IPS-11a (cell line): Measurements from ENCODE around the gene GCNT2.
"Not testable (repeated sequence)": the region's sequence is repeated elsewhere in the genome, so short reads cannot be mapped to it uniquely, and the experiment has no call there.

Experiments
- H3K4me3 ChIP-seq: one replicate; pipeline ENCODE4 v1.5.1; 2013; ENCODE audit warnings: low read depth, low read length, control low read depth

GCNT2 gene

DNA sequence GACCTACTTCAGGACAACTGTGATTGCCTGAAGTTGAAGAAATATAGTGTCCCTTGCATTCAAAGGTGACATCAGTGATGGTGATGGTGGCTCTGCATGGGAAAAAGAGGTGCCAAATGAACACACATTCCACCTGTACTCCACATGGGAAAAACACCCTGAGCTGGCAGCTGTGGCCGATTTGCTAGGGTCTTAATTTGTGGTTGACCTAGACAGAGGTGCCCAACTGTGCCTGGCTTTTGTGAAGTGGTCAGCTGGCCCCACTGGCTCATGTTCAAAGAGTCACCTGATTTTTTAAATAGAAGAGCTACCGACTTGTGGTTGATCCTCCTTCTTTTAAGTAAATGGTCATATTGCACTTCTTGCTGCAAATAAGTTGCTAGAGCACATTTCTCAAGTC lies 7.6 kb upstream of the GCNT2 start:
- H3K4me3 ChIP-seq, result no peak overlapping the region

DNA sequence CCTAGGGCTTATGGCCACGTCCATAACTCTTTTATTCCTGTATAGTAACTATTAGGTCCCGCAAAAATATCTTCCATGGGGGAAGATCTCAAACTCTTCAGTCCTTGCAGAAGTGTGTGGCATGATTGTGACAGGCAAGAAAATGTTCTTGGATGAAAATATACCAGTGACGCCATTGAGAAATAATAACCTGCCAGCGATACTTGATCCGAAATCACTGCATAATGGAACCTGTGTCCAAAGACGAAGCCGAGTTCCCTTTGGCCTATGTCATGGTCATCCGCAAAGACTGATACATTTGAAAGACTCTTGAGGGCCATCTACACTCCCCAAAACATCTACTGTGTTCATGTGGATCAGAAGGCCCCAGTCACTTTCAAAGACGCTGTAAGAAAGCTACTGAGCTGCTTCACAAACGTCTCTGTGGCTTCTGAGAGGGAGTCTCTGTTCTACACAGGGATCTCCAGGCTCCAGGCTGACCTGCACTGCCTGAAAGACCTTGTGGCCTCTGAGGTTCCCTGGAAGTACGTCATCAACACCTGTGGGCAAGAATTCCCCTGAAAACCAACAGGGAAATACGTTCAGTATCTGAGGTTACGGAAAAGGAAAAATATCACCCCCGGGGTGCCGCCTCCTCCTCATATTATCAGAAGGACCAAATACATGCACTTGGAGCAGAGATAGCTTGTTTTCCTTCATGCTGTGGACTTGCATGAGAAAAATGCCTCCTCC lies 6.9 kb upstream of the GCNT2 start:
- no peak overlapping the region for H3K4me3 ChIP-seq

DNA sequence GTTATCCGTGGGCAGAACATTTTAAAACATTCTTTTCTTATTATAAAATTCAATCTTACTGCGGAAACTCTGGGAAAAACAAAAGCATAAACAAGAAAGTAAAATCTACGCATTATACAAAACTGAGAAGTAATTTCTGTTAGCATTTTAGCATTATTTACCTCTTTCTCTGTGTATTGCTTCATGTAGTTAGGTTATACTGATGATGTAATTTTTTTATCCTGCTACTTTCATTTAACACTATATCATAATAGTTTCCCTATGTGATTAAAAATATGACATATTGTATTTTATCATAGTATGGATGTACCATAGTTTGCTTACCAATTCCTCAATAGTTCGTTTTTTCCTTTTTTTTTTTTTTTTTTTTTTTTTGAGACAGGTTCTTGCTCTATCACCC lies 4.2 kb upstream of the GCNT2 start:
- no peak overlapping the region for H3K4me3 ChIP-seq

DNA sequence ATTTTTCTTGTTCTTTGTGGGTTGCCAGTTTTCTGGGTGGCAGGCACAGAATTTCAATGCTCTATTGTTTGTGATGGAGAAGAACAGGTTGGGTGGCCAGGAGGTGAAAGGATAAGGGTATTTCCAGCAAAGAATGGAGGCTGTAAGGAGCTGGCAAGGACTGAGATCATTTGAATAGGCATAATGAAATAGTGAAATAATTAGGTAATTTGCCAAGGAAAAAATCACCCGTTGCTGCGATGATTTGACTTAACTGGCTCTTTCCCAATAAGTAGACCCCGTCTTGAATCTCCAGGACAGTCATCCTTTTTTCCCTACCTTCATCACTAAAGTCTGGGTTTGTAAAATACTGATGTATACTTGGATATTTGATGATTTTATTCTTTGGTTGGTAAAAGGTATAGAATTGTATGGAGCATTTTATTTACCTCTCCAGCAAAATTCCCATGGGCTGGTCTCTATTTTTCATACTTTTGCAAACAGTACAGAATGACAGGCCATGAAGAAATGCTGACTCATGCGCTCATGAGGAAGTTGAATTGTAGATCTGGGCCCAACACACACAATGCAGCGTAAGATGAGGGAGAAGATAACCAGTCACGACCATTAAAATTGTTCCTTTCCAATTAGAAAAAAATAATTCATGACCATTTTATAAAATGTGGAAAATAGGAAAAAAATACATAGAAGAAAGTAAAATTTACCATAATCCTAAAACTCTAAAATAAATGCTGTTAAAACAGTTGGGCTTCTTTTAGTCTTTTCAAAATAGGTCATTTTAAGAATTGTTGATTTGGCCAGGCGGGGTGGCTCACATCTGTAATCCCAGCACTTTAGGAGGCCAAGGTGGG lies 2.4 kb upstream of the GCNT2 start:
- H3K4me3 ChIP-seq, result no peak overlapping the region

DNA sequence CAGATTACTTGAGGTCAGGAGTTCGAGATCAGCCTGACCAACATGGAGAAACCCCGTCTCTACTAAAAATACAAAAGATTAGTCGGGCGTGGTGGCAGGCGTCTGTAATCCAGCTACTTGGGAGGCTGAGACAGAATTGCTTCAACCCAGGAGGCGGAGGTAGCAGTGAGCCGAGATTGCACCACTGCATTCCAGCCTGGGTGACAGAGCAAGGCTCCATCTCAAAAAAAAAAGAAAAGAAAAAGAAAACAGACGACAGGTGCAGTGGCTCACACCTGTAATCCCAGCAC lies 1.8 kb upstream of the GCNT2 start:
- H3K4me3 ChIP-seq, result not testable (repeated sequence)

DNA sequence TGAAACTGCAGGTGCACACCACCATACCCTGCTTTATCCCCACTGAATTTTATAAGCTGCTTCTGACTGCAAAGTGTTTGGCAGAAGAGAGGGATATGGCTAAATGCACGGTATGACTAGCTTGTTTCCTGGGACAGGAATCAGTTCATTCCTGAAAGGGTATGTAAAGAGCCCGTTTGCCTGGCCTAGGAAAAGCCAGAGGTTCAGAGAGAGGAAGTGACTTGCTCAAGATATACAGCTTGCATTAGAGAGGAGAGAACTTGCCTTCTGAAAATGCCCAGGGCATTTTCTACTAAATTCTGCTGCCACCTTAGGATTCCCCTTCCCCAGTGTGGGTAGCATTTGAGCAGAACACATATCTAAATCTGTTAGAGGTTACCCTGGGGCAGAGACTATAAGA lies 683 bp upstream of the GCNT2 start:
- H3K4me3 ChIP-seq, result no peak overlapping the region

DNA sequence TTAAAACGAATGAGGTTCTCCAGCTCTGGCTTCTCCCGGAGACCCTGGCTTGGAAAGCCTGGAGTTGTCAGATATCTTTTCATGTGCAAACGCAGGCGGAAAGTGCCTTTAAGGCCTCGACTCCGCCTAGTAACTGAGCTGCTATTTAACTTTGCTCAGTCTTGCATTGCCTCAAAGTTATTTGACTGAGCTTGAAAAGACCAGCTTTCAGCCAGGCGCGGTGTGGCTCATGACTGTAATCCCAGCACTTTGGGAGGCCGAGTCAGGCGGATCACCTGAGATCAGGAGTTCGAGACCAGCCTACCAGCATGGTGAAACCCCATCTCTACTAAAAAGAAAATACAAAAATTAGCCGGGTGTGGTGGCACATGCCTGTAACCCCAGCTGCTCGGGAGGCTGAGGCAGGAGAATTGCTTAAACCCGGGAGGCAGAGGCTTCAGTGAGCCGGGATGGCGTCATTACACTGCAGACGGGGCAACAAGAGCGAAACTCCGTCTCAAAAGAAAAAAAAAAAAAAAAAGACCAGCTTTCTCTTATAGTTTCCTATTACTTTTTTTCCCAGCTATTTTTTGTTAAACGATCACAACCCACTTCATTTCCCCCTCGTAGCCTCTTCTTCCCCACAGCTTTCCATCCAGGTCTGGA lies 1.9 kb downstream of the GCNT2 start:
- no peak overlapping the region for H3K4me3 ChIP-seq

DNA sequence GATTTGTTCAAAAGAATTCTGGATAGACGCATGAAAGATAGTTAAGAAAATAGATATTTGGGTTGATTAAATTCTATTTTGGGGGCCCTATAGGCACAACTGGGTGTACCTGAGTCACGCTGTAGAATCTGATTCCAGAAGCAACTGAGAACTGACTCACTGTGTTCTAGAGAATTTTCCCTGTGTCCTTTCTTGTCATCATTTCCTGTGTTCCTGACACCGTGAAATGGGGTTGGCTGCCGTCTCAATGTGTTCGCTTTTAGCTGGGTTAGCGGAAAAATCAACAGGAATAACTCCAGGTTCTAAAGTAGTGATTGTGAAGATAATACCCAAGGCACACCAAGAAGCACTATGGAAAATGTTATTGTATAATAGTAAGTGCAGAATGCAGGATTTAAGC lies 5.0 kb downstream of the GCNT2 start:
- no peak overlapping the region for H3K4me3 ChIP-seq

DNA sequence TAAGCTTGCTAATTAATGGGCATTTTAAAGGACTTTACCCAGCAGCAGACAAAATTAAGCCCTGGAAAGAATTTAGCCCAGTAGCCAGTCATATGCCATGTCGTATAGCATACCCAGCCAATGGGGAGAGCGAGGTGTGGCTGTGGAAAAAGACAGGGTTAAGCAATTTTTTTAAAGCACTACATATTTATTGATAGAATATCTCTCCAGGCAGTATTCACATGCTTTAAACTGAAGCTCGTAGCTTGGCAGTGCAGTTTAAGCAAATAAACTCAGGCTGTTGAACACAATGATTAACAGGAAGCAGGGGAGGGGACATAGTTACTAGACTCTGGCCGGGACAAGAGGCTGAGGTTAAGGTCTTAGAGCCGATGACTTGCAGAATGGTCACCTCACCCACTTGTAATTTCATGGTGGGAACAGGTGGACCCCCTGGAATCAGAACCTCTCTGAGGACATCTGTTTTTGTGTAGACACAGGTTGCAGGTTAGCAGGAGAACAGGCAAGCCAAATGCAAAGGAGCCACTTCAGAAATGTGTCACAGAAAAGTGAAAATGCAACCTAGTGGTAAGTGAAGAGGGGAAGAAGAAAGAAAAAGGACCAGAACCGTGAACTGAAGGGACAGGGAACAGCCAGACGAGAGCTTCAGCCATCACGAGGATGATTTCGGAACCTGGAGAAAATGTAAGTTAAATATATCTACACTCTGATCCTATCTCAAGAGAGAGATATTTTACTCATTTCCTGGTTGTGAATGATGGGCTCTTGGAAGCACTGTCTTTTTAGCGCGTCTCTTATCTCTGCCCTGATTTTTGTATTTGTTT lies 7.2 kb downstream of the GCNT2 start:
- H3K4me3 ChIP-seq, result no peak overlapping the region

DNA sequence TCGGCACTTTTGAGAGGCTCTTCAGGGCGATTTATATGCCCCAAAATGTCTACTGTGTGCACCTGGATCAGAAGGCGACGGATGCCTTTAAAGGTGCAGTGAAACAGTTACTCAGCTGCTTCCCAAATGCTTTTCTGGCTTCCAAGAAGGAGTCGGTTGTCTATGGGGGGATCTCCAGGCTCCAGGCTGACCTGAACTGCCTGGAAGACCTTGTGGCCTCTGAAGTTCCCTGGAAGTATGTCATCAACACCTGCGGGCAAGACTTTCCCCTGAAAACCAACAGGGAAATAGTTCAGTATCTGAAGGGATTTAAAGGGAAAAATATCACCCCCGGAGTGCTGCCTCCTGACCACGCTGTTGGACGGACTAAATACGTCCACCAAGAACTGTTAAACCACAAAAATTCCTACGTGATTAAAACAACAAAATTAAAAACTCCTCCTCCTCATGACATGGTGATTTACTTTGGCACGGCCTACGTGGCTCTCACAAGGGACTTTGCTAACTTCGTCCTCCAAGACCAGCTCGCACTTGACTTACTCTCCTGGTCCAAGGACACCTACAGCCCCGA lies 8.2 kb downstream of the GCNT2 start:
- no peak overlapping the region for H3K4me3 ChIP-seq

DNA sequence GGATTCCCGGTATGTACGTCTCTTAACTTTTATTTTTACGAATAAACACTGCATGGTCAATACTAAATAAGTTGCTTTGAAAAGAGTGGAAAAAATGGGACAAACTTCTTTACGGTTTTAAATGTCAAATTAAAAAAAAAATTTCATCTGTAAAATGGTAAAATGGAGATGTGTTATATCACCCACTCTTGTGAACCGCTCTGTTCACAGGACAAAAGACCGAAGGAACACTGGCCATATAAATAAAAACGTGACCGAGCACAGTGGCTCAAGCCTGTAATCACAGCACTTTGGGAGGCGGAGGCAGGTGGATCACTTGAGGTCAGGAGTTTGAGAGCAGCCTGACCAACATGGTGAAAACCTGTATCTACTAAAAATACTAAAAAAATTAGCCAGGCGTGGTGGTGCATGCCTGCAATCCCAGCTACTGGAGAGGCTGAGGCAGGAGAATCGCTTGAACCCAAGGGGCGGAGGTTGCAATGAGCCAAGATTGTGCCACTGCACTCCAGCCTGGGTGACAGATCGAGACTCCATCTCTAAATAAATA lies 8.8 kb downstream of the GCNT2 start:
- H3K4me3 ChIP-seq, result not testable (repeated sequence)

DNA sequence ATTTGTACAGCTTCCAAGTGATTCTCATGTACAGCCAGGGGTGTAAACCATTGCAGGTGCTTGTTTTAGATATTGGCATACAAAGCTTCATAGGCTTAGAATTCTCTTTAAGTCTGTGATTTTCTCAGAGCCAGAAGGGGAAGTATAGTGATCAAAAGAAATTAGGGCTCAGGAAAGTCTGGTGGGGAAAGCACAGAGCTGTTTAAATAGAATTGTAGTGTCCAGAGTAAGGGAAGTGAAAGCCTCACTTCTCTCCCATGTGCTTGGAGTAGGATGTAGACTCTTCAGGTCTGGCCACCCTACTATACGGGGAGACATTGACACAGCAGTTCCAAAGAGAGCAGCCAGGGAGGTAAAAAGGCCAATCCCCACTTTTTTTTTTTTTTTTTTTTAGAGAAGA lies 10.4 kb downstream of the GCNT2 start:
- no peak overlapping the region for H3K4me3 ChIP-seq

DNA sequence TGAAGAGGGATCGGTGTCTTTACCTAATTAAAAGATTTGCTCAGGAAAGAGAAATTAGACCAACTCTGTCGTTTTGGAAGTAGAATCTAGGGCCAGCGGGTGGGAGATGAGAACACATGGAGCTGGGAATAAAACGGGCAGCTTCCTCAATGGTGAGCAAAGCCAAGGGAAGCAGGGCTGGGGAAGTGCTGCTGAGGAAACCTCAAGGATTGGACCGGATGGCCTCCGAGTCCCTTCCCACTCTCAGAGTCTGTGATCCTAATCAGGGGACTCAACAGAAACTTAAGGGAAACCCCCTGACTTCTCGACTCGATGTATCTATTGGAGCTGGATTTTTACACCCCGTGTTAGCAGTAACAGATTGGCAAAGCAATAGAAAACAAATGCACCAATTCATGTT lies 10.8 kb downstream of the GCNT2 start:
- H3K4me3 ChIP-seq, result no peak overlapping the region

DNA sequence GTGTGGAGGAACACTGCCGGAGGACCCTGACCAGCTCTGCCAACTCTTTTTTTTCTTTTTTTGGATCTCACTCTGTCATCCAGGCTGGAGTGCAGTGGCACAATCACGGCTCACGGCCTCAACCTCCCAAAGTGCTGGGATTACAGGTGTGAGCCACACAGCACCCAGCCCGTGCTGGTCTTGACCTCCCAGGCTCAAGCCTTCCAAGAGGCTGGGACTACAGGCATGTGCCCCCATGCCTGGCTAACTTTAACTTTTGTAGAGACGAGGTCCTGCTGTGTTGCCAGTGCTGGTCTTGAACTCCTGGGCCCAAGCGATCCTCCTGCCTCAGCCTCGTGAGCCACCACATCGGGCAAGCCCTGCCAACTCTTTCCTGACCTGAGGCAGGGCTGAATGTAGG lies 11.2 kb downstream of the GCNT2 start:
- H3K4me3 ChIP-seq, result no peak overlapping the region

DNA sequence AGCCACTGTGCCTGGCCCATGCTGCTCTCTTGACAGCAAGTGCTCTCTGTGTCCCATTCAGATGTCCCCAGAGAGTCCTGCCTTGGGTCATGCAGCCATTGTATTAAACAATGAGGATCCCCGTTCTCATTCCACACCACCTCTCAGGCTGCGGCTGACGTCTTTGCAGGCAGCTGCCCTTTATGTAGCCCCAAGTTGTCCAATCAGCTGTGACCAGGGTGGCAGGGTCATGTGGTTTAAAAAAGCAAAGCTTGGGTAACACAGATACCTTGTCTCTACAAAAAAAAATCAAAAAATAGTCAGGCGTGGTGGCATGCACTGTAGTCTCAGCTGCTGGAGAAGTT lies 13.2 kb downstream of the GCNT2 start:
- no peak overlapping the region for H3K4me3 ChIP-seq

DNA sequence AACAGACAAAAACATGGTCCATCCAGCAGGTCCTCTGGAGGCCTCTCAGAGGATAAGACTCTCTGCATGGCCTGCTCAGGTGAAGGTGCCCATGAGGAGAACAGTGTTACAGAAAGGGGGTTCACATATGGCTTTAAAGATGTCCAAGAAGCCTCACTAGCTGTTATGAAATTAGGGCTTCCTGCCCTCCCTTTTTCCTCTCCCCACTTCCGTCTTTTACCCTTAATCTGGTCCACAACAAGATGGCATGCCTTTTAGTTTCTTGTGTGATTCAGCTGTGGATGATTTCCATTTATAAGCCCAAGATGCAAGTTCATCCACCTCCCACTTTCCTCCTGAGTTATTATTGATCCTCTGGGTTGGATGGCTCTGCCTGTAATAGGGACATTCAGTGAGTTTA lies 14.0 kb downstream of the GCNT2 start:
- H3K4me3 ChIP-seq, result no peak overlapping the region

DNA sequence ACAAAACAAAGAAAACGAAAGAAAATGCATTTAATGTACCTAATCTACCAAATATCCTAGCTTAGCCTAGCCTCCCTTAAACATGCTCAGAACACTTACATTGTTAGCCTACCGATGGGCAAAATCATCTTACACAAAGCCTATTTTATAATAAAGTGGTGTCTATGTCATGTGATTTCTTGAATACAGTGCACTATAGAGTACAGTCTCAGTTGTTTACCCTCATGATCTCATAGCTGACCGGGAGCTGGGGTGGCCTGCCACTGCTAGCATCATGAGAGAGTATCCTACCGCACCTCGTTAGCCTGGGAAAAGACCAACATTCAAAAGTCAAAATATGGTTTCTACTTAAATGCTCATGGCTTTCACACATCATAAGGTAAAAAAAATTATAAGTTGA lies 16.6 kb downstream of the GCNT2 start:
- H3K4me3 ChIP-seq, result no peak overlapping the region

DNA sequence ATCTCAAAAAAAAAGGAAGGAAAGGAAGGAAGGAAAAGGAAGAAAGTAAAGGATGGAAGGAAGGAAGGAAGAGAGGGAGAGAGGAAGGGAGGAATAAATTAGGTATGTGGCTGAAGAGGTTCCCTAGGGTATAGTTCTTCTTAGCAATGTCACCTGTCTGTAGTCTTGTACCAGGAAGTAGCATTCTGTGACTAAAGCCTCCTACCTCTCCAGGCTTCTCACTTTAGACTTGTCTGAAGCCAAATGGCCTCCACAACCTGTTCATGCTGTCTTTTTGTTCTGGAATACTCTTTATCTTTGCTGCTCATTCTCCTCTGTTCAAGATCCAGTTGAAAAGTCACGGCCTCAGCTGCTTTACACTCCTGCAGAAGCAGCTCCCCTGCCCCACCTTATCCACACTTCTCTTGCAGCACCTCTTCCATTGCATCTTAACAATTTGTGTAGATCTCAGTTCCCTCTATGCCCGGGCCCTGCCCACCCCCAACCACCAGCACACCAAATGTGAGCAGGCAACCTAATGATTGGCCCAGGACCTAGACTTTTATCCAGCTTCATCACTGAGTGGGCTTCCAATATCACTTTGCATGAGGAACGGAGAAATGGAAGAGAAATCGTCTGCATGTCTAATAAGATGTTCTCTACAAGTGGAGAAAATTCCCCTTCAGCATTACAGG lies 19.1 kb downstream of the GCNT2 start:
- no peak overlapping the region for H3K4me3 ChIP-seq

DNA sequence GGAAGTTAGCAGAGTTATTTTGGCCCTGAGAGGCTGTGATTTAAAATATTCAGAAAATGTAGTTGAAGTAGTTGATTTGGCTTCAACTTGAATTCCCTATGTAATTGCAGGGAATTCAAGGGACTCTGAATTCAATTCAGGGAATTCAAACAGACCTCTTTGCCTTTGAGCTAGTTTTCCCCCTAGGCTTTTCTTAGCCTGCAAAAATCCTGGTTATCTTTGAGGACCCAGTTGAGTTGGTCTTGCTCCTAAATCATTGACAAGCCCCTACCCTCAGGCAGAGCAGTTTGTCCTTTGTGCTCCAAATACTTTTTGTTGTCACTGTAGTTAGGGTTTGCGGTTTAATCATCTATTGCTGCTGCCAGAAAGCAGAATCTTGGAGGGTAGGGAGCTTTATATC lies 20.4 kb downstream of the GCNT2 start:
- H3K4me3 ChIP-seq, result no peak overlapping the region

DNA sequence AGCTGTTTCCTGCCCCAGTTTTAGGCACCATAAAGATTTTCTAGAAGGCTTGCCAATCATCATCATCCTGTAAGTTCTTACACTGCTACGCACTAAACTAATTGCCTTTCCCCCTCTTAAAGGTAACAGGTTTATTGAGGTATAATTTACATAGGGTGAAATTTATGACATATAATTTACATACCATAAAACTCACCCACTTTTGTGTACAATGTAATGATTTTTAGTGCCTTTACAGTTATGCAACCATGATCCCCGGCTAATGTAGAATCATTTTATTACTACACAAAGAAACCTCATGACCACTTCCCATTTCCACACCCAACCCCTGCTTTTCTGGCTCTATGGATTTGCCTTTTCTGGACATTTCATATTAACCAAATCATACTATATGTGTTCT lies 21.1 kb downstream of the GCNT2 start:
- no peak overlapping the region for H3K4me3 ChIP-seq
